Measurements from ENCODE around the gene PCDHGC3.

PCDHGC3 gene

GRCh38 chr5:141523991-141524390, 48.2 kb downstream of the PCDHGC3 start:
- DNase-seq (ENCODE audit: low read depth in 2 of 2): no peak

GRCh38 chr5:141524604-141525597, 49.1 kb downstream of the PCDHGC3 start:
- DNase-seq (ENCODE audit: low read depth in 2 of 2): peak; percentile 31 to 43

GRCh38 chr5:141525653-141526052, 49.9 kb downstream of the PCDHGC3 start:
- DNase-seq (ENCODE audit: low read depth in 2 of 2): no peak

GRCh38 chr5:141527426-141527825, 51.7 kb downstream of the PCDHGC3 start:
- no peak for DNase-seq (ENCODE audit: low read depth in 2 of 2)

Measured in stimulated activated CD4-positive, alpha-beta T cell treated with anti-CD3 and anti-CD28 coated beads, Interleukin-1b, Interleukin-23, amount 100 ng/mL, for 4 hours (primary cell).